ENCODE results near the gene CCDC92. TPM values are rescaled to one million over a fixed set of nuclear protein-coding genes. Genes with fewer than 3 reads are reported as not detected.
"Not testable (repeated sequence)": the region's sequence is repeated elsewhere in the genome, so short reads cannot be mapped to it uniquely, and the experiment has no call there.

CCDC92 gene
- polyA plus RNA-seq, 3 donors = 44.6 to 51.9 (median 48.4) TPM

GRCh38 chr12:123929946-123930583 lies 42.6 kb downstream of the CCDC92 start:
- no peak for DNase-seq (ENCODE audit: extremely low read depth in 1 of 11, low read depth in 9 of 11, low spot score in 4 of 11)

- DNase-seq (ENCODE audit: extremely low read depth in 1 of 11, low read depth in 9 of 11, low spot score in 4 of 11) = no peak
These were observed 43.7 kb downstream of the CCDC92 start for GRCh38 chr12:123928897-123929296.

- DNase-seq (ENCODE audit: extremely low read depth in 1 of 11, low read depth in 9 of 11, low spot score in 4 of 11) = no peak
These were observed 44.3 kb downstream of the CCDC92 start for GRCh38 chr12:123928274-123928865.

- DNase-seq (ENCODE audit: extremely low read depth in 1 of 11, low read depth in 9 of 11, low spot score in 4 of 11) = no peak
These were observed 48.1 kb downstream of the CCDC92 start for GRCh38 chr12:123924539-123924938.

GRCh38 chr12:123923927-123924326 lies 48.7 kb downstream of the CCDC92 start:
- no peak for DNase-seq (ENCODE audit: extremely low read depth in 1 of 11, low read depth in 9 of 11, low spot score in 4 of 11)

GRCh38 chr12:123923038-123923437 lies 49.6 kb downstream of the CCDC92 start:
- DNase-seq (ENCODE audit: extremely low read depth in 1 of 11, low read depth in 9 of 11, low spot score in 4 of 11) = no peak

GRCh38 chr12:123919980-123920360 lies 52.7 kb downstream of the CCDC92 start:
- no peak for DNase-seq (ENCODE audit: extremely low read depth in 1 of 11, low read depth in 9 of 11, low spot score in 4 of 11)

- no peak for DNase-seq (ENCODE audit: extremely low read depth in 1 of 11, low read depth in 9 of 11, low spot score in 4 of 11)
These were observed 55.2 kb downstream of the CCDC92 start for GRCh38 chr12:123917337-123917850.

- DNase-seq (ENCODE audit: extremely low read depth in 1 of 11, low read depth in 9 of 11, low spot score in 4 of 11) = no peak
These were observed 55.9 kb downstream of the CCDC92 start for GRCh38 chr12:123916729-123917128.

- DNase-seq (ENCODE audit: extremely low read depth in 1 of 11, low read depth in 9 of 11, low spot score in 4 of 11) = no peak
These were observed 57.8 kb downstream of the CCDC92 start for GRCh38 chr12:123914726-123915333.

GRCh38 chr12:123912415-123913380 lies 59.9 kb downstream of the CCDC92 start:
- DNase-seq (ENCODE audit: extremely low read depth in 1 of 11, low read depth in 9 of 11, low spot score in 4 of 11) = no peak

GRCh38 chr12:123911672-123912409 lies 60.8 kb downstream of the CCDC92 start:
- DNase-seq (ENCODE audit: extremely low read depth in 1 of 11, low read depth in 9 of 11, low spot score in 4 of 11) = not testable (repeated sequence)

- no peak for DNase-seq (ENCODE audit: extremely low read depth in 1 of 11, low read depth in 9 of 11, low spot score in 4 of 11)
These were observed 61.9 kb downstream of the CCDC92 start for GRCh38 chr12:123910761-123911193.

GRCh38 chr12:123910057-123910456 lies 62.6 kb downstream of the CCDC92 start:
- DNase-seq (ENCODE audit: extremely low read depth in 1 of 11, low read depth in 9 of 11, low spot score in 4 of 11) = no peak

GRCh38 chr12:123908884-123909725 lies 63.5 kb downstream of the CCDC92 start:
- DNase-seq (ENCODE audit: extremely low read depth in 1 of 11, low read depth in 9 of 11, low spot score in 4 of 11) = no peak

GRCh38 chr12:123907726-123908476 lies 64.7 kb downstream of the CCDC92 start:
- no peak for DNase-seq (ENCODE audit: extremely low read depth in 1 of 11, low read depth in 9 of 11, low spot score in 4 of 11)

Data from renal cortex interstitium (tissue), 11 donors.